Endothelial cell of umbilical vein (primary cell): ENCODE measurements around the gene XIRP2. TPM values are rescaled to one million over a fixed set of nuclear protein-coding genes. Genes with fewer than 3 reads are reported as not detected.

Experiments used
- BruUV-seq: library from RNA; stranded (reverse); fragments of 400-500 nt; replicated peaks from 2 replicates; lab custom pipeline; 2021; lab: Mats Ljungman, UMichigan
- CTCF ChIA-PET: fragments of 300-600, 350-600 bp; sonication (Branson Sonifier 250); formaldehyde crosslinking; loops from one replicate; lab custom pipeline; 2021; ENCODE audit warnings: antibody characterized with exemption, inconsistent platforms; lab: Charles Lee
- POLR2A ChIA-PET: fragments of 300-600, 350-600 bp; sonication (Branson Sonifier 250); formaldehyde crosslinking; loops from one replicate; lab custom pipeline; 2021; ENCODE audit warnings: antibody characterized with exemption, inconsistent platforms; lab: Charles Lee
- DNase-seq: peaks from one replicate; pipeline ENCODE4 v3.0.0-alpha.2; 2011; ENCODE audit warnings: low read depth, low spot score
- FAIRE-seq: peaks from 2 replicates; lab custom pipeline; 2011; peaks lifted over from hg19 to GRCh38; lab: Jason Lieb, UNC
- H2AFZ ChIP-seq: 2 replicates; pipeline ENCODE4 v1.6.0; 2012; ENCODE audit warnings: low read depth, low read length, control low read depth, inconsistent platforms
- H3K27ac ChIP-seq: 2 replicates; pipeline ENCODE4 v1.5.1; 2011; ENCODE audit warnings: low read depth, mild to moderate bottlenecking, control low read depth, low read length, moderate library complexity; ENCODE audit not compliant: insufficient read depth
- H3K27me3 ChIP-seq, 2 experiments: 2 replicates each; pipeline versions ENCODE4 v1.6.0 to v1.6.1; 2011; ENCODE audit warnings: low read length in 2 of 2, mixed read lengths in 1 of 2; ENCODE audit not compliant: control insufficient read depth in 2 of 2, insufficient read depth in 2 of 2
- H3K36me3 ChIP-seq, 2 experiments: 2 replicates in 1 of 2; 3 replicates in 1 of 2; pipeline ENCODE4 v1.5.1; 2011; ENCODE audit warnings: low read length in 2 of 2, mild to moderate bottlenecking in 1 of 2, moderate library complexity in 1 of 2; ENCODE audit not compliant: control insufficient read depth in 2 of 2, insufficient read depth in 2 of 2; ENCODE audit errors: extremely low read depth in 1 of 2
- H3K4me1 ChIP-seq: 3 replicates; pipeline ENCODE4 v1.5.1; 2011; ENCODE audit warnings: mild to moderate bottlenecking, low read length; ENCODE audit not compliant: control insufficient read depth, insufficient read depth; ENCODE audit errors: extremely low read depth
- H3K4me2 ChIP-seq: 2 replicates; pipeline ENCODE4 v1.6.1; 2011; ENCODE audit warnings: low read length, control low read depth, mixed read lengths; ENCODE audit not compliant: insufficient read depth
- H3K4me3 ChIP-seq, 3 experiments: fragments of 200-600 bp in 1 of 3; sonication (generic), shearing (Covaris generic) in 1 of 3; replicated peaks in 1 of 3; 2 replicates each; pipeline ENCODE4 v1.5.1; 2011 to 2016; ENCODE audit warnings: control low read depth in 3 of 3, low read length in 3 of 3, mild to moderate bottlenecking in 2 of 3, inconsistent platforms in 1 of 3, low read depth in 1 of 3, moderate library complexity in 1 of 3; ENCODE audit not compliant: insufficient read depth in 1 of 3
- H3K79me2 ChIP-seq: 2 replicates; pipeline ENCODE4 v1.6.0; 2012; ENCODE audit warnings: low read length, inconsistent platforms; ENCODE audit not compliant: control insufficient read depth, insufficient read depth
- H3K9ac ChIP-seq: replicated peaks from 2 replicates; pipeline ENCODE3; 2011; ENCODE audit warnings: low read length, control low read depth; ENCODE audit not compliant: insufficient read depth; ENCODE audit errors: extremely low read depth
- H3K9me1 ChIP-seq: replicated peaks from 3 replicates; pipeline ENCODE4 v1.6.0; 2011; ENCODE audit warnings: mild to moderate bottlenecking, low read length; ENCODE audit not compliant: control insufficient read depth, insufficient read depth; ENCODE audit errors: extremely low read depth
- H3K9me3 ChIP-seq: replicated peaks from 2 replicates; pipeline ENCODE4 v1.5.1; 2012; ENCODE audit warnings: low read length, inconsistent platforms; ENCODE audit not compliant: control insufficient read depth, insufficient read depth
- H4K20me1 ChIP-seq: replicated peaks from 2 replicates; pipeline ENCODE3; 2011; ENCODE audit warnings: mild to moderate bottlenecking, low read length; ENCODE audit not compliant: control insufficient read depth, insufficient read depth; ENCODE audit errors: extremely low read depth
- CTCF ChIP-seq, 2 donors: IDR thresholded peaks; 1 replicate in 1 of 2; 2 replicates in 1 of 2; pipeline ENCODE4 v1.5.1; 2011; ENCODE audit warnings: low read length in 2 of 2, mild to moderate bottlenecking in 2 of 2, moderate library complexity in 2 of 2, control low read depth in 1 of 2, inconsistent platforms in 1 of 2, low read depth in 1 of 2; ENCODE audit not compliant: insufficient read depth in 1 of 2; ENCODE audit errors: extremely low read depth in 1 of 2
- EZH2 ChIP-seq: IDR thresholded peaks from 2 replicates; pipeline ENCODE4 v1.6.1; 2012; ENCODE audit warnings: borderline replicate concordance, low read depth, mild to moderate bottlenecking, moderate library complexity, low read length, inconsistent platforms; ENCODE audit not compliant: severe bottlenecking
- FOS ChIP-seq: IDR thresholded peaks from 2 replicates; pipeline ENCODE4 v1.6.1; 2011; ENCODE audit warnings: mild to moderate bottlenecking, low read length, moderate library complexity, borderline replicate concordance; ENCODE audit not compliant: insufficient read depth
- GATA2 ChIP-seq: IDR thresholded peaks from 2 replicates; pipeline ENCODE4 v1.7.0; 2011; ENCODE audit warnings: low read depth, mild to moderate bottlenecking, moderate library complexity, mixed read lengths, low read length; ENCODE audit not compliant: insufficient read length, insufficient read depth
- JUN ChIP-seq: IDR thresholded peaks from 2 replicates; pipeline ENCODE4 v1.6.1; 2011; ENCODE audit warnings: borderline replicate concordance, low read depth; ENCODE audit not compliant: insufficient read length, insufficient read depth
- MAX ChIP-seq: IDR thresholded peaks from 2 replicates; pipeline ENCODE4 v1.6.1; 2011; ENCODE audit not compliant: insufficient read depth, insufficient read length
- MYC ChIP-seq: IDR thresholded peaks from one replicate; pipeline ENCODE4 v1.6.1; 2011; ENCODE audit warnings: mild to moderate bottlenecking, low read depth, low read length
- POLR2A ChIP-seq: IDR thresholded peaks from 2 replicates; pipeline ENCODE4 v1.6.1; 2012; ENCODE audit warnings: low read depth, mild to moderate bottlenecking, control low read depth, low read length
- POLR2AphosphoS5 ChIP-seq: IDR thresholded peaks from 2 replicates; pipeline ENCODE4 v1.6.1; 2012; ENCODE audit warnings: low read depth, mild to moderate bottlenecking, control low read depth, low read length, moderate library complexity; ENCODE audit not compliant: insufficient read depth
- dilution Hi-C: fragments of 300-500 bp; cut with MboI; formaldehyde crosslinking; loops from one replicate; pipeline ENCODE4 v1.15.0; 2019; ENCODE audit warnings: low sequenced_read_pairs; ENCODE audit not compliant: extremely low pct_ligation_motif_present
- intact Hi-C: fragments of 100-400 bp; cut with micrococcal nuclease; formaldehyde crosslinking; loops from one replicate; pipeline ENCODE4 v1.10.0; 2022
- polyA plus RNA-seq, 4 experiments: library from polyadenylated mRNA; depleted of rRNA in 3 of 4; stranded (reverse) in 3 of 4; unstranded in 1 of 4; fragments of >200 nt; gene quantifications; 2 replicates each; pipeline versions ENCODE4 v1.2.1 to v1.2.3, GENCODE V29; 2011 to 2012; ENCODE audit warnings: missing spikeins in 1 of 4
- total RNA-seq: library from RNA; stranded (reverse); gene quantifications from 2 replicates; pipeline ENCODE4 v1.2.3, GENCODE V29; 2021

Gene XIRP2
- total and polyA plus RNA-seq, 2 donors (not counting 3 experiments of a cell fraction or from before 2014, with no cell fraction given): 0.08 to 0.66 TPM

GRCh38 chr2:167297292-167297691, 409.0 kb downstream of the XIRP2 start:
- H3K9ac ChIP-seq: no peak overlapping the region
- POLR2A ChIA-PET: no interaction called here
- no peaks in the 10 kb centered on the region for H3K9me3 ChIP-seq
- FAIRE-seq (no peak), DNase-seq (no peak)
- no peak overlapping the region for H3K4me2 ChIP-seq
- BruUV-seq: no TSS peak
- TF ChIP-seq POLR2AphosphoS5 (no peak), GATA2 (no peak), MYC (no peak), POLR2A (no peak), FOS (no peak), CTCF (IDR thresholded peaks at IDR 0.05; ENCODE audit: extremely low read depth in 1 of 2, insufficient read depth in 1 of 2, low read depth in 1 of 2, low read length in 2 of 2) (no peak), MAX (no peak), EZH2 (no peak), JUN (no peak)
- CTCF ChIA-PET: no interaction called here
- H3K4me3 ChIP-seq: no peak overlapping the region
- dilution Hi-C loops: no loop called here
- no peaks in the 10 kb centered on the region for H4K20me1 ChIP-seq
- H3K36me3 ChIP-seq: no peaks in the 10 kb centered on the region
- H3K4me1 ChIP-seq: peaks cover 16% of the 10 kb centered on the region
- intact Hi-C loops: loop anchor here (10.0 kb wide), 1 partner anchor 818 kb away; no protein-coding TSS in a partner anchor
- H3K27ac ChIP-seq: no peak overlapping the region
- peaks cover 6 to 15% of the 10 kb centered on the region in 2 experiments for H3K27me3 ChIP-seq
- no peaks in the 10 kb centered on the region for H3K79me2 ChIP-seq
- no peaks in the 10 kb centered on the region for H3K9me1 ChIP-seq
- no peak overlapping the region for H2AFZ ChIP-seq
